GM12891 (cell line): ENCODE data around the gene MEF2D.

Source experiments
- DNase-seq: peaks from one replicate; pipeline ENCODE4 v3.0.0; 2011; ENCODE audit warnings: low spot score; ENCODE audit not compliant: insufficient read length
- FAIRE-seq: peaks from 2 replicates; lab custom pipeline; 2011; peaks lifted over from hg19 to GRCh38; lab: Jason Lieb, UNC
- PAX5 ChIP-seq: IDR thresholded peaks from 2 replicates; pipeline ENCODE4 v1.6.1; 2011; ENCODE audit warnings: low read length, moderate library complexity, mild to moderate bottlenecking; ENCODE audit not compliant: insufficient read depth, severe bottlenecking
- POLR2A ChIP-seq: IDR thresholded peaks from 2 replicates; pipeline ENCODE4 v1.6.1; 2011; ENCODE audit warnings: low read depth, low read length, control low read depth
- POLR2AphosphoS5 ChIP-seq: IDR thresholded peaks from 2 replicates; pipeline ENCODE4 v1.6.1; 2011; ENCODE audit warnings: low read depth, low read length, control low read depth
- POU2F2 ChIP-seq: IDR thresholded peaks from 2 replicates; pipeline ENCODE4 v1.6.1; 2011; ENCODE audit warnings: low read depth, mild to moderate bottlenecking, control low read depth, low read length, moderate library complexity
- SPI1 ChIP-seq: IDR thresholded peaks from 2 replicates; pipeline ENCODE4 v1.6.1; 2011; ENCODE audit warnings: low read depth, low read length, control low read depth
- TAF1 ChIP-seq: IDR thresholded peaks from 2 replicates; pipeline ENCODE4 v1.6.1; 2011; ENCODE audit warnings: low read depth, low read length, control low read depth

Gene MEF2D

DNA sequence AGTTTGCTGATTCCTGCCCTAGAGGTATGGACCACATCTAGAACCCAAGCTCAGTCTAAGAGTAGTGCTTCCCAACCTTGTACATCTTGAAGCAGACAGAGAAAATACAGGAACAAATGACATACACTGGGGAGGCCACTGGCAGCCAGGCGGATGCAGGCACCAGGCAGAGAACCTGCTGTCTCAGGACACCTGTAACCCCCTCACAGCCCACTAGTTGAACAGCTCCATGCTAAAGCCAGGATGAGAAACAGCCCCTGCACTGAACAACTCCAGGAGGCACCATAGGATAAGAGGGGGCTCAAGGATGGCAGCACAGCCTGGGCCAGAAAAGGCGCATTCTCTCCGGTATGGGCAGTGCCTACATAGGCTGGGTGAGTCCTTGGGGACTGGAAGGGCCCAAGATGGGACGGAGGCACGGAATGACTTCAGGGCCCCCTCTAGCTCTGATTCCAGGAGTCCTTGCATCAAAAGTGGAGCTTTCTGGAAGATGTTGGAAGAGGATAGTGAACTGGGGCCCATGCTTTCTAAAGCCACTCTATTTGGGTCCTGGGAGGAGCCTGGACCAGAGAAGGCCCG, 16.0 kb downstream of the MEF2D start:
- TF ChIP-seq POLR2A: no peak
- TF ChIP-seq PAX5: no peak
- TF ChIP-seq POLR2AphosphoS5: no peak
- DNase-seq (no peak), FAIRE-seq (no peak)

- TF ChIP-seq POLR2A (no peak), POLR2AphosphoS5 (no peak), SPI1 (no peak), PAX5 (no peak), POU2F2 (no peak), TAF1 (no peak)
- no peak for DNase-seq
- FAIRE-seq: no peak
Observed at GRCh38 chr1:156483397-156483796, 17.2 kb downstream of the MEF2D start.

GRCh38 chr1:156482276-156482675, 18.3 kb downstream of the MEF2D start:
- TF ChIP-seq POLR2A: no peak
- no peak for TF ChIP-seq PAX5
- TF ChIP-seq POLR2AphosphoS5: no peak
- no peak for TF ChIP-seq SPI1
- no peak for TF ChIP-seq POU2F2
- no peak for TF ChIP-seq TAF1
- FAIRE-seq (peak; percentile 48), DNase-seq (no peak)

DNA sequence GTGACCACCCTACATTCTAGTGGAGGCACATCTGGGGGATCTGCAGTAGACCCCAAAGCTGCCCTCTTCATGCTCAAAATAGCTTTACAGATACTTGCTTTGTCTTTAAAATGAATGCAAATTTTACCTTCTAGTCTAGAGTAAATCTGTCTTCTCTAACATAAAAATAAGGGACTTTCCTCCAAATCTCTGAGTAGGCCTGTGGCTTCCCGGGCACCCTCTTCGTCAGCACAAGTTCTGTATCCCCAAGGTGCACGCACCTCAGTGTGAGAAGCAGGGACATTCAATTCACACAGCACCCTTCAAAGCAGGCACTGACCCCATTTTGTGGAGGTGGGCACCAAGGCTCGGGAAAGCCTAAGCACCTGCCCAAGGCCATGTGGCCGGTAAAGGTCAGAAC, 19.0 kb downstream of the MEF2D start:
- TF ChIP-seq PAX5 (no peak), POLR2AphosphoS5 (no peak), TAF1 (no peak), POU2F2 (no peak), SPI1 (no peak), POLR2A (no peak)
- no peak for DNase-seq
- no peak for FAIRE-seq

DNA sequence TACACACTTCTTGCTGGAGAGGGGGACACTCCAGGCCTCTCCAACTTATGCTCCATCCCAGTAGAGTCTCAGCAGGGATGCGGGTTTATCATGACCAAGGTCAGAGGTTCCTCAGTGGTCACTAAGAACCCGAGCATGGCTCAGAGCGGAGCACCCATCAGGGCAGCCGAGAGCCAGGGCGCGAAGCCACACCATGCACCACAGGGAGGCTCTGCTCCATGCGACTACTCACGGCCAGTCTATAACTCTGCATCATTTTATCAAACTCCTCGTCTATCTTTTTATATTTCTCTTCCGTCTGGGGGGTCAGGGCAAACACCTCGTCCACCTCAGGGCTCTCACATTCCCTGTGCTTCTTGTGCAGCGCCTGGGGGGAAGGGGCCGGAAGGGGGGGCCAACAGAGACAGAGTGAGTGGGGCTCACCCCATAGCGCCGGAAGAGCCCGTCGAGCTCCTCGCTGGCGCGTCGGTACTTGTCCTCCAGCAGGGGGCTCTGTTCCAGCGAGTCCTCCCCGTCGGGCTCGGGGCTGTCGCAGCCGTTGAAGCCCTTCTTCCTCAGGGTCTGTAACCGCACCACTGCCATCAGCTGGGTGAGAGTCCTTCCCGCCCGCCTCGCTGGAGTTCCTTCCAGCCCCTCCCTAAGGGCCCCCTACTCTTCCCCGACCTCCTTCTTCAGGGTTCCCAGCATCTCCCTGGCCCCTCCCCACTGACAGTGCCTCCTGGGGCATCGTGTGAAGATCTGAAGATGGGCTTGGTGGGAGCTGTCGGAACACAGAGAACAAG, 20.0 kb downstream of the MEF2D start:
- TF ChIP-seq TAF1: no peak
- no peak for TF ChIP-seq SPI1
- TF ChIP-seq POLR2A: no peak
- TF ChIP-seq PAX5: no peak
- no peak for TF ChIP-seq POU2F2
- no peak for TF ChIP-seq POLR2AphosphoS5
- peak; percentile 82 for FAIRE-seq
- peak; percentile 90 for DNase-seq

DNA sequence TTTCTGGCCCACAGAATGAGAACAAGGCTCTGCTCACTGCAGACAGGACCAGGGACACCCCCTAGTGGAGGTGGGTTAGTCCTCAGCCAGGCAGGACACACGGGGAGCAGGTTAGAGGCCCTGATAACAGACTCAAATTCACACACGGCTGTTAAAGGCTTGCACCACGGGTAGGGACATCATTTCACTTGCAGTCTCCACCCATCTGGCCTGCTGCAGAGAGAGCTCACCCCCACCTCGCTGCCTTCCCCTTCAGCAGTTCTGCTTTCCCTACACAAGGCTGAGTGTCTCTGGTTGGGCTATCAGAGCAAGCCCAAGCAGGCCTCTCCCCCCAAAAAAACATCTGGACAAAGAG, 20.6 kb downstream of the MEF2D start:
- TF ChIP-seq PAX5 (no peak), TAF1 (no peak), SPI1 (0 out of 2 replicates have a peak, but pooled peaks have one; percentile 15)
- DNase-seq: no peak
- peak; percentile 54 for FAIRE-seq

DNA sequence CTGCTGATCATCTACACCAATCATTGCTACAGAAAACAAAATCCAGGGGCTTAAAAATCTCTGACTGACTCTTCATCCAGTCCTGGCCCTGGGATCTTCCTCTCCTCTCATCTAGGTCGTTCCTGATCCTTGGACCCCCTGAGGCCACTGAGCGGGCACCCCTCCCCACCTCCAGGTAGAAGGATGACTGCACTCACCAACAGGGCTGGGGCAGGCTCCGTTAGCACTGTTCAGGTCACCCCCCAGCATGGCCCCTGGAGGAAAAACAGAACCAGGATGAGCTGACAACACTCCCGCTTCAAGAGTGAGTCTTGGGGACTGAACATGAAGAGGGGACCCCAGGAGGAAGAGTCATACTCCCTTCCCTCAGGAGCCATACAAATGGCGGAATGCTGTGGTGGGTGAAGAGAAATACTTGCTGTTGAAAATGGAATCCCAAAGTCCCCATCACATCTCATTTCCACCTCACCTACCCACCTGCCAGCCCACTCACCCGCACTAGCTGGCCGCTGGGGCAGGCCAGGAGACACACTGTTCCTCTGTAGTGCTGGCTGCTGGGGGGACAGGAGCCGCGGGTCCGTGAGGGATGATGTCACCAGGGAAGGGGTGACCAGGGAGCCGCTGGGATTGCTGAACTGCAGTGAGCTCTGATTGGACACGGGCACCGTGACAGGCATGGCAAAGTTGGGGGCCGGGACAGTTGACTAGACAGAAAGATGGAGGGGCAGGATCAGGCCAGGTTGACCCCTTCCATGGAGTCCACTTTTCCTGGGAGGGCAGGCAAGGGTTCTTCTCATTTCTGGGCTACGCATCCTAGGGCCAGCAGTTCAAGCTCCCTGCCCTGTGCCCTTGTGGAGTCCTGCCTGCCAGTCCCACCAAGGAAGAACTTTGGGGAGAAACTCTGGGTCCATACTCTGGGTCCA, 21.2 kb downstream of the MEF2D start:
- DNase-seq: no peak
- FAIRE-seq: no peak
- no peak for TF ChIP-seq POLR2A
- TF ChIP-seq PAX5: no peak
- TF ChIP-seq POU2F2: no peak
- TF ChIP-seq SPI1: no peak
- TF ChIP-seq TAF1: no peak
- no peak for TF ChIP-seq POLR2AphosphoS5

- DNase-seq (no peak), FAIRE-seq (no peak)
- TF ChIP-seq POLR2AphosphoS5 (no peak), POU2F2 (no peak), POLR2A (no peak), PAX5 (no peak), SPI1 (no peak), TAF1 (no peak)
Observed at GRCh38 chr1:156478250-156478627, 22.3 kb downstream of the MEF2D start.

- TF ChIP-seq POLR2AphosphoS5: no peak
- TF ChIP-seq POLR2A: peak; percentile 34; the same call in 1 of the 2 replicates
- TF ChIP-seq POU2F2: no peak
- no peak for FAIRE-seq
- no peak for DNase-seq
Observed at GRCh38 chr1:156477526-156478249, 22.9 kb downstream of the MEF2D start.

DNA sequence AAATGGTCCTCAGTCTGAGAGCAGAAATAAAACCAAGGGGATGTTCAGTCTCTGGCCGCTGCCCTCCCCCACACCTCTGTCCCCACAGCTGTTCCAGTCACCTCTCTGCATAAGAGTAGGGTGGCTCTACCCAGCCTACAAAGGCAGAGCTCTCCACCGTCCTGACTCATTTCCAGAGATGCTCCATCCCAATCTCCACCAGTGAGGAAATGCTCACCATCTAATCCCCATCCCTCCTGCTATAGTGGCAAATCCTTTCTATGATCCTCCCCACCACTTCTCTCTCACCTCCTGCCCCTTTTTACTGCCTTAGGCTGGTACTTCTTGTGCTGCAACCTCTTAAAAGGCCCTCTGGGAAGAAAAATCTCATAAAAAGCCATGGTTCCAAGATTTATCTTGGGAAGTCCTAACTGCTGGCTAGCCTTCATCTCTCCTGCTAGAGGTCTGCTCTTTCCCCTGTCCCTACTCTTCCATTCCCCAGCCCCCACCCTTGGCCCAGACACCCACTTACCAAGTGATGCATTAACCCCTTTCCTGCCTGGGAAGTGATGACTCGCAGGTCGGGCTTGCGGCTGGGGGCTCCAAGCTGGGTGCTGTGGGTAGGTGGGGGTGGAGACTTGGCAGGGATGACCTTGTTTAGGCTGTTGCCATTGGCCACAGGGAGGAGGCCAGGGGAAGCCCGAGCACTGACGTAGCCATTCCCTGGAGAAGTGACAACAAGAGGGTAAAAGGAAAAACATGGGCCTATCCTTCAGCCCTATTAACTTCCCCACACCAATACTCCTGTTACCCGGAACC, 23.9 kb downstream of the MEF2D start:
- TF ChIP-seq TAF1 (no peak), POLR2AphosphoS5 (no peak), POU2F2 (no peak)
- DNase-seq (no peak), FAIRE-seq (no peak)
